ENCODE measurements around the gene SH2D4B. TPM values are rescaled to one million over a fixed set of nuclear protein-coding genes. Genes with fewer than 3 reads are reported as not detected.

The SH2D4B gene
- total RNA-seq, 1 donor from 2014 or later = not detected

DNA sequence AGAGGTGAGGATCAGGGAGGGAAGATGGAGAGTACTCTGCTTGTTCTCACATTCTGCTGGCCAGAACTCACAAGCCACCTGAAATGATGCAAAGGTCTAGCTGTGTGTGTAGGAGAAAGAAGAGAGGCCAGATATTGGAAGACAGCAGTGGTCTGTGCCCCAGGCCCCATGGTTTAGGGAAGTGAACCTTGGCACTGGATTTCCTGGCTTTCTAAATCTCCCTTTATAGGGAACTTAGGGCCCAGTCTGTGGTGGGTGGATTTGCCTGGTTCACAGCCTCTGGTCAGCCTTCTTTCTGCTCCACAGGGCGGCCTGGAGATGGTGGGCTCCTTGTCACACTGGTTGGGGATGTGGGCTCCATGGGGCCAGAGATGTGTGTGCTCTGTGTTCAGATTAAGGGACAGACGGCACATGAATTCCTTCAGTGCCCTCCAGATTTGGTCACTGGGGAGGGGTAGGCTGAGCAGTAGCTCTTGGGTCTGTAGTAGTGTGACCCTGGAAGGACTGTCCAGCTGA, 9.5 kb upstream of the SH2D4B start:
- H3K4me1 ChIP-seq = peaks cover 58% of the 10 kb centered on the region
- intact Hi-C loops (cut with micrococcal nuclease) = no loop called here
- TF ChIP-seq, protein P1, sequence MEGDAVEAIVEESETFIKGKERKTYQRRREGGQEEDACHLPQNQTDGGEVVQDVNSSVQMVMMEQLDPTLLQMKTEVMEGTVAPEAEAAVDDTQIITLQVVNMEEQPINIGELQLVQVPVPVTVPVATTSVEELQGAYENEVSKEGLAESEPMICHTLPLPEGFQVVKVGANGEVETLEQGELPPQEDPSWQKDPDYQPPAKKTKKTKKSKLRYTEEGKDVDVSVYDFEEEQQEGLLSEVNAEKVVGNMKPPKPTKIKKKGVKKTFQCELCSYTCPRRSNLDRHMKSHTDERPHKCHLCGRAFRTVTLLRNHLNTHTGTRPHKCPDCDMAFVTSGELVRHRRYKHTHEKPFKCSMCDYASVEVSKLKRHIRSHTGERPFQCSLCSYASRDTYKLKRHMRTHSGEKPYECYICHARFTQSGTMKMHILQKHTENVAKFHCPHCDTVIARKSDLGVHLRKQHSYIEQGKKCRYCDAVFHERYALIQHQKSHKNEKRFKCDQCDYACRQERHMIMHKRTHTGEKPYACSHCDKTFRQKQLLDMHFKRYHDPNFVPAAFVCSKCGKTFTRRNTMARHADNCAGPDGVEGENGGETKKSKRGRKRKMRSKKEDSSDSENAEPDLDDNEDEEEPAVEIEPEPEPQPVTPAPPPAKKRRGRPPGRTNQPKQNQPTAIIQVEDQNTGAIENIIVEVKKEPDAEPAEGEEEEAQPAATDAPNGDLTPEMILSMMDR (IDR thresholded peaks at IDR 0.05; ENCODE audit: borderline replicate concordance) = no peak
- peak overlapping the region; percentile 84 for H3K27ac ChIP-seq (replicated peaks)
- H3K27me3 ChIP-seq (ENCODE audit: low read depth) = no peaks in the 10 kb centered on the region
- no peak for DNase-seq
- H3K9me3 ChIP-seq (replicated peaks) = no peaks in the 10 kb centered on the region
- H3K36me3 ChIP-seq = no peaks in the 10 kb centered on the region
- no peak overlapping the region for H3K4me3 ChIP-seq

DNA sequence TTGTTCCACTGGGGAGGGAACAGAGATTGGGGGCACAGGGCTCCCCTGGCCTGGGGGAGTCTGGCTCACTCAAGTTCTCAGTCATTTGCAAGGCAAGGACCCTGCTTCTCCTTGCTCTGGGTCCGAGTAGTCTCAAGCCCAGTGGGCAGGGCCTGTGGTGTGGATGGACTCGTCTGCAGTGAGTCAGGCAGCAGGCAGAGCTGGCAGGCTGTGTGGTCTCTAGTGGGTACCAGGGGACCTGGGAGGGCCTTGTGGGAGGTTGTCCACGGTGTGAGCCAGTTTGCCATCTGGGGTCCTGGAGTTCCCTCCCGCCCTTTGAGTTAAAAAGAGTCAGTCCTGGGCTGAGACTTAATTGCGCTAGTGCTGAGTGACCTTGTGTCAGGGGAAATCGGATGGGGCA, 8.8 kb upstream of the SH2D4B start:
- intact Hi-C loops (cut with micrococcal nuclease) = no loop called here
- Histone ChIP-seq H3K9me3 (replicated peaks) (no peaks in the 10 kb centered on the region), H3K27ac (replicated peaks) (peak overlapping the region; percentile 84), H3K4me3 (no peak overlapping the region), H3K36me3 (no peaks in the 10 kb centered on the region), H3K27me3 (ENCODE audit: low read depth) (no peaks in the 10 kb centered on the region), H3K4me1 (peaks cover 53% of the 10 kb centered on the region)
- DNase-seq = no peak
- TF ChIP-seq, protein P1 (IDR thresholded peaks at IDR 0.05; ENCODE audit: borderline replicate concordance) = no peak

DNA sequence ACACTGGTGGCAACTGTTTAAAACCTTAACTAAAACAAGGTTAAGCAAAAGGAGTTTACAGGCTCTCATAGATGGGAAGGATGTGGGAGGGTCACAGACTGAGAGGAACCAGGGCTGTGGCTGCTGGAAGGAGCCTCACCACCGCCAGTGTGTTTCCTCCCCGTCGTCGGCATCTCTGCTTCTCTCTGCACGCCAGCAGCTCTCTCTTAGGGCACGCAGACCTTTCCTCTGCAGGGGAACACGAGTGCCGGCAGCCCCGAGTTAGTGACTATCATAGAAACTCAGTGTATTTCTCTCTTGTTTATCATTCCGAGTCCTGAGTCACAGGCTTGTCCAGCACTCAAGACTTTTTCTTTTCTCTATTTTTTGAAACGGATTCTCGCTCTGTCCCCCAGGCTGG, 8.1 kb upstream of the SH2D4B start:
- no peaks in the 10 kb centered on the region for H3K27me3 ChIP-seq (ENCODE audit: low read depth)
- H3K4me3 ChIP-seq = no peak overlapping the region
- peaks cover 45% of the 10 kb centered on the region for H3K4me1 ChIP-seq
- peak; percentile 43 for DNase-seq
- H3K27ac ChIP-seq (replicated peaks) = peak overlapping the region; percentile 84
- no peaks in the 10 kb centered on the region for H3K9me3 ChIP-seq (replicated peaks)
- intact Hi-C loops (cut with micrococcal nuclease) = no loop called here
- TF ChIP-seq, protein P1 (IDR thresholded peaks at IDR 0.05; ENCODE audit: borderline replicate concordance) = no peak
- H3K36me3 ChIP-seq = no peaks in the 10 kb centered on the region

DNA sequence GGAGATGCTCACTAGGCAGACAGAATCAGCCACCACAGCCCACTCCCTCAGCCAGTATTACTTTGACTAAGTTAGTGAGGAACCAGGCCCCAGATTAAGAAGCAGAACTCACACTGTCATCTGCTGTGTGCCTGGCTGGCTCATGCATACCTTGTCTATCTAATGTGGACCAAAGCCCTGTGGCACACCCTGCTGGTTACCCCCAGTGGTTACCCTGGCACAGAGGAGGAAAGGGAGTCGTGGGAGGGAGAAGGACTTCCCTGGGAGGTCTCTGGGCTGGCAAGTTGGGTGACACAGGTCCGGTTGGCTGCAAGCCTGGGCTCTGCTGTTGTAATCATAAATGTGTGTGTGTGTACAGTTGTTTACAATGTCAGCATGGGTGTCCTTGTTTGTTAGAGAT, 7.5 kb upstream of the SH2D4B start:
- peak overlapping the region; percentile 84 for H3K27ac ChIP-seq (replicated peaks)
- intact Hi-C loops (cut with micrococcal nuclease) = no loop called here
- TF ChIP-seq, protein P1 (IDR thresholded peaks at IDR 0.05; ENCODE audit: borderline replicate concordance) = peak; percentile 50
- H3K4me3 ChIP-seq = no peak overlapping the region
- H3K27me3 ChIP-seq (ENCODE audit: low read depth) = no peaks in the 10 kb centered on the region
- no peak for DNase-seq
- H3K9me3 ChIP-seq (replicated peaks) = no peaks in the 10 kb centered on the region
- H3K36me3 ChIP-seq = no peaks in the 10 kb centered on the region
- peaks cover 43% of the 10 kb centered on the region for H3K4me1 ChIP-seq

DNA sequence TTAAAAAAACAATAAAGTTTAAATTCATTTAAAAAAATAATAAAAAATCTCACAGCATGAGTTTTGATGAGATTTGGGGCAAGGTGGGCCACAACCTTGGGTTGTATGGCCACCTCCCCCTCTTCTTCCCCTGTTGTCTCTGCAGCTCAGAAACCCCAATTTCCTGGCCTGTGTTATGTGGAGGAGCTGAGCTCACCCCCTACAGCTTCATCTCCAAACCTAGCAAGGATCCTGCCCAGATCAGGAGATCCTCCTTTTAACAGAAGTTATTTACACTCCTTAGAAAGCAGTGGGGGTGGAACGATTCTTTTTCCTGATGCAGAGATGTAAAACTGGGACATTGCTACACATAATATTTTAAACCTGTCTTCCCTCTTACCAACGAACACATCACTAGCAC, 6.9 kb upstream of the SH2D4B start:
- peak overlapping the region; percentile 84 for H3K27ac ChIP-seq (replicated peaks)
- H3K36me3 ChIP-seq = no peaks in the 10 kb centered on the region
- intact Hi-C loops (cut with micrococcal nuclease) = no loop called here
- TF ChIP-seq, protein P1 (IDR thresholded peaks at IDR 0.05; ENCODE audit: borderline replicate concordance) = no peak
- no peaks in the 10 kb centered on the region for H3K9me3 ChIP-seq (replicated peaks)
- peaks cover 43% of the 10 kb centered on the region for H3K4me1 ChIP-seq
- H3K27me3 ChIP-seq (ENCODE audit: low read depth) = no peaks in the 10 kb centered on the region
- DNase-seq = no peak
- no peak overlapping the region for H3K4me3 ChIP-seq
